Brain microvascular endothelial cell (primary cell): ENCODE data around the gene WDR3.

ENCODE experiments used
- DNase-seq: peaks from one replicate; pipeline ENCODE4 v3.0.0-alpha.2; 2020
- H3K27ac ChIP-seq: fragments of 250-450 bp; sonication (Bioruptor Pico); 2 replicates; pipeline ENCODE4 v1.5.1; 2020; ENCODE audit warnings: mild to moderate bottlenecking, moderate library complexity
- H3K27me3 ChIP-seq: fragments of 250-450 bp; sonication (Bioruptor Pico); replicated peaks from 2 replicates; pipeline ENCODE4 v1.5.1; 2020; ENCODE audit warnings: mild to moderate bottlenecking
- H3K36me3 ChIP-seq: fragments of 250-450 bp; sonication (Bioruptor Pico); replicated peaks from 2 replicates; pipeline ENCODE4 v1.5.1; 2020; ENCODE audit warnings: mild to moderate bottlenecking
- H3K4me3 ChIP-seq: 2 replicates; pipeline ENCODE4 v1.5.1; 2011; ENCODE audit warnings: low read depth, mild to moderate bottlenecking, control low read depth, low read length, moderate library complexity
- CTCF ChIP-seq: IDR thresholded peaks from 2 replicates; pipeline ENCODE4 v1.5.1; 2011; ENCODE audit warnings: low read depth, mild to moderate bottlenecking, moderate library complexity, low read length, control low read depth, inconsistent platforms; ENCODE audit errors: missing control alignments
- in situ Hi-C: cut with HindIII; loops from 2 replicates; pipeline ENCODE4 v1.10.0; 2017; ENCODE audit warnings: low sequenced_read_pairs, low pct_ligation_motif_present

WDR3 gene

GRCh38 chr1:118008011-118008410 is 78.5 kb downstream of the WDR3 start:
- in situ Hi-C loops = no loop called here
- DNase-seq = no peak
- Histone ChIP-seq H3K4me3 (no peak overlapping the region), H3K27ac (no peak overlapping the region), H3K27me3 (peaks cover 3% of the 10 kb centered on the region), H3K36me3 (no peaks in the 10 kb centered on the region)
- no peak for TF ChIP-seq CTCF

GRCh38 chr1:118012515-118013124 is 83.1 kb downstream of the WDR3 start:
- H3K27me3 ChIP-seq = peaks cover 7% of the 10 kb centered on the region
- no peak overlapping the region for H3K27ac ChIP-seq
- no peaks in the 10 kb centered on the region for H3K36me3 ChIP-seq
- H3K4me3 ChIP-seq = no peak overlapping the region
- in situ Hi-C loops = no loop called here
- DNase-seq = no peak
- TF ChIP-seq CTCF = no peak

GRCh38 chr1:118013336-118013735 is 83.8 kb downstream of the WDR3 start:
- in situ Hi-C loops = no loop called here
- TF ChIP-seq CTCF = no peak
- no peak overlapping the region for H3K4me3 ChIP-seq
- no peak overlapping the region for H3K27ac ChIP-seq
- H3K27me3 ChIP-seq = peaks cover 7% of the 10 kb centered on the region
- DNase-seq = no peak
- H3K36me3 ChIP-seq = no peaks in the 10 kb centered on the region

GRCh38 chr1:118013938-118014337 is 84.4 kb downstream of the WDR3 start:
- no peak overlapping the region for H3K27ac ChIP-seq
- H3K4me3 ChIP-seq = no peak overlapping the region
- H3K36me3 ChIP-seq = no peaks in the 10 kb centered on the region
- H3K27me3 ChIP-seq = peaks cover 7% of the 10 kb centered on the region
- DNase-seq = no peak
- in situ Hi-C loops = no loop called here
- no peak for TF ChIP-seq CTCF
